HG02759 (cell line): ENCODE data around the gene SLITRK1.

ENCODE experiments used
- ATAC-seq: cut with Tn5 transposase; IDR thresholded peaks from one replicate; pipeline ENCODE4 v1.9.1; 2021; ENCODE audit warnings: mild to moderate bottlenecking, moderate library complexity; ENCODE audit not compliant: unreplicated experiment

The SLITRK1 gene, protein sequence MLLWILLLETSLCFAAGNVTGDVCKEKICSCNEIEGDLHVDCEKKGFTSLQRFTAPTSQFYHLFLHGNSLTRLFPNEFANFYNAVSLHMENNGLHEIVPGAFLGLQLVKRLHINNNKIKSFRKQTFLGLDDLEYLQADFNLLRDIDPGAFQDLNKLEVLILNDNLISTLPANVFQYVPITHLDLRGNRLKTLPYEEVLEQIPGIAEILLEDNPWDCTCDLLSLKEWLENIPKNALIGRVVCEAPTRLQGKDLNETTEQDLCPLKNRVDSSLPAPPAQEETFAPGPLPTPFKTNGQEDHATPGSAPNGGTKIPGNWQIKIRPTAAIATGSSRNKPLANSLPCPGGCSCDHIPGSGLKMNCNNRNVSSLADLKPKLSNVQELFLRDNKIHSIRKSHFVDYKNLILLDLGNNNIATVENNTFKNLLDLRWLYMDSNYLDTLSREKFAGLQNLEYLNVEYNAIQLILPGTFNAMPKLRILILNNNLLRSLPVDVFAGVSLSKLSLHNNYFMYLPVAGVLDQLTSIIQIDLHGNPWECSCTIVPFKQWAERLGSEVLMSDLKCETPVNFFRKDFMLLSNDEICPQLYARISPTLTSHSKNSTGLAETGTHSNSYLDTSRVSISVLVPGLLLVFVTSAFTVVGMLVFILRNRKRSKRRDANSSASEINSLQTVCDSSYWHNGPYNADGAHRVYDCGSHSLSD

GRCh38 chr13:83881917-83882605, at the start of gene SLITRK1:
Gene SLITRK1, minus strand, starts transcription at chr13:83882474. Its CDS starts 967 bp downstream, at chr13:83881507.
- ATAC-seq: no peak

GRCh38 chr13:83929157-83929556, 46.9 kb upstream of the SLITRK1 start:
- ATAC-seq: no peak

DNA sequence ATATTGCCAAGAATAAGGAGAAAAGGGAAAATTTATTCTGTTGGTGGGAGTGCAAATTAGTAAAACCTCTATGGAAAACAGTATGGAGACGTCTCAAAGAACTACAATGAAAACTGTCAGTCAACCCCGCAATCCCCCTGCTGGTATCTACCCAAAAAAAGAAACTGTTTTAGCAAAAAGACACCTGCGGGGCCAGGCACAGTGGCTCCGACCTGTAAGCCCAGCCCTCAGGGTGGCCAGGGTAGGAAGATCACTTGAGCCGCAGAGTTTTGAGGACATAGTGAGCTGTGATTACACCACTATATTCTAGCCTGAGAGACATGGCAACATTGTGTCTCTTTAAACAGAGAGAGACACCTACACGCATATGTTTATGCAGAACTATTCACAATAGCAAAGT, 37.5 kb upstream of the SLITRK1 start:
- ATAC-seq: no peak

DNA sequence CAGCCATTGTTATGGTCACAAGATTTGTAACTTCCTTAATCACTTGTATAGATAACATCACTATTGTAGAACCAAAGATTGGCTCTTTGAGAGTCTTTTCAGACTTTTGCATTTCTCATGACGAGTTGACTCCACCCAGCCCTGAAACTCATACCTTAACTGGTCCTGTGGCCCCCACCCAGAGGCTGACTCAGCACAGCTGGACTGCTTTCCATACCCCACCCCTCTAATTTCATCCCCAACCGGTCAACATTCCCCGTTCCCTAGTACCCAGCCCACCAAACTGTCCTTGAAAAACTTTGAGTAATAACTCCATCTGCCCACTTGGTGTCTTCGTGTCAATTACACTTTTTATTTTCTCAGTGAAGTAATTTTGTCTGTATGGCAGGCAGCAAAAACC, 32.1 kb upstream of the SLITRK1 start:
- ATAC-seq: no peak

DNA sequence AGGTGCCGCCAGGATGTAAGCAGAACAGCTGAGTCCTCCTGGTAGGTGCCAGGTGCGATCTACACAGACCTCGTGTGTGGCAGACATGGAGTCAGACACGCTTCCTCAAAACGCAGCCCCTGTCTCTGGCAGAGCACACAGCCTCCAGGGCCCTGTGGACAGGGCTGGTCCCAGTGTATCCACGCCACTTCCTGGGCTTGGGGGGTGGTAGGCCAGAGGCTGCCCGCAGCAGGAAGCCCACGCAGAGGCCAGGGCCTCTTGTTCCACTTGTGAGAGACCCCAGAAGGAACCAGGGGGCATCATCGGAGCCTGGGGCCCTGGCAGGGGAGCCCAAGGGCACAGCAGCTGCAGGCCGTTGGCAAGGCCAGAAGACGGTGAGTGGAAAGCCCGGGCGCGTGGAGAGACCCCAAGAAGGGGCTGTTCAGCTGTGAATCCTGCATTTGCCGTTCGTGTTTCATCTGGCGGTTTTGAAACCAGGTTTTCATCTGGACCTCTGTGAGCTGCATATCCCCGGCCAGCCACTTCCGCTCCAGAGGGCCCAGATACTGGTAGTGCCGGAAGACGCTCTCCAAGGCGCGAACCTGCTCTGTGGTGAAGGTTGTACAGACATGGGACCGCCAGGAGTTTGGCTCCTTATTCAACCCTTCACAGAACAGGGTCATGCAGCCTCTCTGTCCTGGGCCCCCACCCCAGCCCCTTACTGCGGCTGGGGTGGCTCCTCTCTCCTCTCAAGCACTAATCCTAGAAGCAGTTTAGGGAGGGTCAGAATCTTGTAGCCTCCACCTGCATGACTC, 25.1 kb upstream of the SLITRK1 start:
- ATAC-seq: no peak

GRCh38 chr13:83906240-83906820, 24.1 kb upstream of the SLITRK1 start:
- no peak for ATAC-seq

- no peak for ATAC-seq
Measured at GRCh38 chr13:83905641-83906040, 23.4 kb upstream of the SLITRK1 start.

DNA sequence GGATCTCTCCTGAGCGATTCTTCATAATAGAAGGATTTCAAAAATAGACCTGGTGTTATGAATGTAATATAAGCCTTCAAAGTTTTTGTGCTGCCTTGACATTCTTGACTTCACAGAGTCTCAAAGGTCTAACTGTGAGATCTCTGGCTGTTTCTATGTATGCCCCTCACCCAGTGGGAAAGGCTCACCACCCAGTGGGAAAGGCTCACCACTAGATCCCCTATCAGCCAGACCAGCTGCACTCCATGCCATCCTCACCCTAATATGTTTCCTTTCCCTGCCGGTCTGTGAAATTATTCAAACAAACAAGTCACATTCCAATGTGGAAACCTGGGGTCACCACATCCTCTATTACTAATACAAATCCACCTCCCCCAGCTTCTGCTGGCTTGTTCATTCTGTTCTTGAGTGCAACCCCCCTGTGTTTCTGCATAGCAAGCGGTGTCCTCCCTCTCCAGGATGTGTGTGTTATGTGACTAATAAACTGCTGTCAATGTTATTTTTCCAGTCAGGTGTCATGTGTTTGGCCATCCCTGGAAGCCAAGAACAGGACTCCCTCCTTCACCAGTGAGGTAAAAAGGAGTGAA, 13.8 kb upstream of the SLITRK1 start:
- no peak for ATAC-seq

DNA sequence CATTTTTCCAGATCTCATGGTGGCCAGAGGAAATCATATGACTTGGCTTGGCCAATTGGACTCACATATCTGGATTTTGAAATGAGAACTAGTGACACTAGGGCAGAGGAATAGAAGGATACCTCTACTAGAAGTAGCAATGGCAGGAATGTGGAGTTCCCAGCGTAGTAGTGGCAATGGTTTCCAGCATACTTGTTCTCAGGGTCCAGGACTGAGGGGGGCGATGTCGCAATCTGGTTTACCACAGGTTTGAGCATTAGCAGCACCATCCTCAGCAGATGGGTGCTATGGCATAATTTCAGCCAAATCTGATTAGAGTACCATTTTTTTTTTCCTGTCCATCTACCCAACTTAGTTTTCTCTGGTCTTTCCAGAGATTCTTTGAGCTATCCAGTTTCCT, 8.1 kb upstream of the SLITRK1 start:
- ATAC-seq: no peak

- no peak for ATAC-seq
Measured at GRCh38 chr13:83884141-83884540, 1.9 kb upstream of the SLITRK1 start.

GRCh38 chr13:83883061-83883523, 818 bp upstream of the SLITRK1 start:
- no peak for ATAC-seq

- no peak for ATAC-seq
Measured at GRCh38 chr13:83882606-83882959, 309 bp upstream of the SLITRK1 start.

DNA sequence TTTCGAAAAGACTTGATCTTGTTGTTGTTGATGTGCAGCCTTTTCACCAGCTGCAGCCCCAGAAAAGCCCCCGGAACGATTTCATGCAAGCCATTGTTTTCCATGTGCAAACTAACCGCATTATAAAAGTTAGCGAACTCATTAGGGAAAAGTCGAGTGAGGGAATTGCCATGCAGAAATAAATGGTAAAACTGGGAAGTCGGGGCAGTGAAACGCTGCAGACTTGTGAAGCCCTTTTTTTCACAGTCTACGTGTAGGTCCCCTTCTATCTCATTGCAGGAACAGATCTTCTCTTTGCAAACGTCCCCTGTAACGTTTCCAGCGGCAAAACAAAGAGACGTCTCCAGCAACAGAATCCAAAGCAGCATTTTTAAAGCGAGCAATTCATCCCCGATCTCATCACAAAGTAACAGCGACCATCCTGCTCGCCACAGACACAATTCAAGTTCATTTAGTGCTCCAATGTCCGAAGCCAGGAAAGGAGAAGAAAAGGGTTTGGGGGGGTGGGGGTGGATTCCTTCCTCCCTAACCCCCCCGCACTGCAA, 1.1 kb downstream of the SLITRK1 start:
- no peak for ATAC-seq

- no peak for ATAC-seq
Measured at GRCh38 chr13:83880275-83881139, 1.8 kb downstream of the SLITRK1 start.

- ATAC-seq: no peak
Measured at GRCh38 chr13:83879431-83880171, 2.7 kb downstream of the SLITRK1 start.

- ATAC-seq: no peak
Measured at GRCh38 chr13:83878691-83879430, 3.4 kb downstream of the SLITRK1 start.

DNA sequence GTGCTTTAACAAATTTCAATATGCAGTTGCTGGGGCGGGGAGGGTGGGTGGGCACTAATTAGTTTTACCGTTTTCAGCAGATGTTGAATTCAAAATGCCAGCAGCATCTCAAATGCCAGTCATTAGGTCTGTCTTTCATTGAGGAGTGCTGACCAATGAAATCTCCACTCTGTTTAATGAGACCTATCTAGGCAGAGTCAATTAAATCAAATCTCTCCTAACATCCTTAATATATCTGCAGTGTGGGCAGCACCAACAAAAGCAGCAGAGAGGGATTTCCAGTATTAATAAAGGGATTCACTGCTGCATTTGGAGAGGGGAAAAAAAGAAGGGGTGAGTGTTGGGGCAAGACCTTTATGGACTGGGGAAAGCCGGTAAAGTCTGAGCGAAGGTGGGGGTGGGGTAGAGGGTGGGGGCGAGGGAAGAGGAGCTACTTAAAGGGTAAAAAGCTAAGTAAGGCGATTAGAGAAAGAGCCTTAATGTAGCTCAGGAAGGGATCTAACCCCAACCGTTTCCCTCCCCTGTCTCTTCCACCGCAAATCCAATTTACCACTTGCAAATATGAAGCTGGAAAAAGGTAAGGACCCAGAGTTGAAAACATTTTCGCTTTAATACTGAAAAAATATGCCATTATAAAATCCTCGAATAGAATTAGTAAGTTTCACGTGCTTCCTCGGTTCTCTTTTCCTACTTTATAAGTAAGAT, 4.5 kb downstream of the SLITRK1 start:
- no peak for ATAC-seq
